ENCODE measurements around the gene BCL6.

The BCL6 gene

DNA sequence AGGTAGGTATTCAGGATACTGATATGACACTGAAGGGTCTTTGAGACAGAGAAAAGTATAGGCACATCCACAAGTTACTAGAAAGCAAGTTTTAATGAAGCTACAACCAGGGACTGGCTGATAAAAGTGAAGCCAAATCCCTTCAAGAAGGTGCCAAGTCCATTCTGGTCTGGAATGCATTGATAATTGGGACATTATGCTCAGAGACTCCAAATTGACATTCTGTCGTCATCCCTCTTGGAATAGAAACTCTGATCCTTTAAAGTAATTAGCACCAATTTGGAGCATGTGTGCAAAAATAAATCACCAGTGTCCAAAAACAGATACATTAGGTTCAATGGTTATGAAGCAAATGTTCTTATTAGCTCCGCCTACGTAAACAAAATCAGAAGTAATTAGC lies 47.3 kb upstream of the BCL6 start:
- Histone ChIP-seq H3K79me2 (ENCODE audit: insufficient read depth, low read length) (no peaks in the 10 kb centered on the region), H4K20me1 (ENCODE audit: insufficient read depth, low read length, poor library complexity, severe bottlenecking) (no peaks in the 10 kb centered on the region), H2AFZ (ENCODE audit: low read length) (no peak overlapping the region), H3K36me3 (ENCODE audit: insufficient read depth, low read length) (no peaks in the 10 kb centered on the region), H3F3A (ENCODE audit: low read depth) (no peaks in the 10 kb centered on the region), H3K9me3 (ENCODE audit: insufficient read depth, low read depth, low read length) (no peaks in the 10 kb centered on the region), H3K9me2 (replicated peaks; ENCODE audit: low read depth, low read length) (no peaks in the 10 kb centered on the region), H3K4me1 (ENCODE audit: insufficient read depth, low read length, poor library complexity, severe bottlenecking) (peaks cover 22% of the 10 kb centered on the region), H3K4me2 (ENCODE audit: low read depth, low read length, poor library complexity, severe bottlenecking) (no peak overlapping the region), H3K27me3 (ENCODE audit: insufficient read depth, low read length, poor library complexity, severe bottlenecking) (no peaks in the 10 kb centered on the region), H3K9ac (ENCODE audit: low read depth, low read length, poor library complexity, severe bottlenecking) (no peak overlapping the region), H3K4me3 (ENCODE audit: low read length, poor library complexity, severe bottlenecking) (no peak overlapping the region)
- TF ChIP-seq EZH2phosphoT487 (IDR thresholded peaks at IDR 0.05; ENCODE audit: borderline replicate concordance) (no peak), CTCF (conservative IDR thresholded peaks at IDR 0.05; ENCODE audit: low read length) (no peak)

GRCh38 chr3:187789872-187790271 lies 44.6 kb upstream of the BCL6 start:
- no peaks in the 10 kb centered on the region for H4K20me1 ChIP-seq (ENCODE audit: insufficient read depth, low read length, poor library complexity, severe bottlenecking)
- no peaks in the 10 kb centered on the region for H3K9me3 ChIP-seq (ENCODE audit: insufficient read depth, low read depth, low read length)
- H3K27me3 ChIP-seq (ENCODE audit: insufficient read depth, low read length, poor library complexity, severe bottlenecking), result no peaks in the 10 kb centered on the region
- no peak overlapping the region for H2AFZ ChIP-seq (ENCODE audit: low read length)
- H3K9ac ChIP-seq (ENCODE audit: low read depth, low read length, poor library complexity, severe bottlenecking), result no peak overlapping the region
- TF ChIP-seq EZH2phosphoT487 (IDR thresholded peaks at IDR 0.05; ENCODE audit: borderline replicate concordance) (no peak), CTCF (conservative IDR thresholded peaks at IDR 0.05; ENCODE audit: low read length) (no peak)
- no peaks in the 10 kb centered on the region for H3K79me2 ChIP-seq (ENCODE audit: insufficient read depth, low read length)
- H3K4me3 ChIP-seq (ENCODE audit: low read length, poor library complexity, severe bottlenecking), result no peak overlapping the region
- no peaks in the 10 kb centered on the region for H3F3A ChIP-seq (ENCODE audit: low read depth)
- H3K9me2 ChIP-seq (replicated peaks; ENCODE audit: low read depth, low read length), result no peaks in the 10 kb centered on the region
- no peaks in the 10 kb centered on the region for H3K36me3 ChIP-seq (ENCODE audit: insufficient read depth, low read length)
- peaks cover 22% of the 10 kb centered on the region for H3K4me1 ChIP-seq (ENCODE audit: insufficient read depth, low read length, poor library complexity, severe bottlenecking)
- H3K4me2 ChIP-seq (ENCODE audit: low read depth, low read length, poor library complexity, severe bottlenecking), result no peak overlapping the region

DNA sequence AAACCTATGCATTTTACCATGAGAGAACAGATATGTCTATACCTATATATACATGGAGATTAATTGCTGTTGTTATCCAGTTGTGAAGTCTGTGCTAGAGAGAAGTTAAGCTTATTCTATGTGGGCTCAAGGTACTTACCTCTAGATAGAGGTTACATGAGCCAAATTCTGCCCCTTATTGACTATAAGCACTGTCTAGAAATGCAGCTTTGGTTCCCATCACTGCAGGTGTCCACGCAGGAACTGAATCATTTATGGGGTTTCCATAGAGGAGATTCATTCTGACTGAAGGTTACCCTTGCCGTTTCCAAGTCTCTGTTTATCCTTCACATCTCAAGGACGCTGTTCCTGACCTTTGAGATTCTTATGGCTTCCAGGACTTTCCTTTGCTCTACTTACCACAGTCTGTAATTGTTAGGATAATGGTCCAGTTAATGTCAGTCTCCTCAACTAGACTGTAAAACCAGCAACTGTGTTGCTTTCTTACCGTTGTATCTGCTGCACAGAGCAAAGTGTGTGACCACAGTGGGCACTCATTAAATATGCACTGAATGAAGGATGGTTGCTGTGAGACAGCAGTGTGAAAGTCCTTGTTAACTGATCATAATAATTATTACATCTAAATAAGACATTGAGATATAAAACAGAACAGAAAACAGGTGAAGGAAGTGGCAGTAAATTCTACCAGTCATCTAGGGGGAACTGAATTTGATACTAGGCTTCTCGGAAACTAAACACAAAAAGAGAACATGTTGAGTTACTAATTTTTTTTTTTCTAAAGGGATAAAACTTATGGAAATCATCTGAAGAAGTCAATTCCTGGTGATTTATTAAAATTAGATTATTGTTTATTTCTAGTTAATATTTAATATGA lies 44.0 kb upstream of the BCL6 start:
- no peaks in the 10 kb centered on the region for H3K27me3 ChIP-seq (ENCODE audit: insufficient read depth, low read length, poor library complexity, severe bottlenecking)
- H2AFZ ChIP-seq (ENCODE audit: low read length), result peak overlapping the region; percentile 13; the same call in 1 of the 2 replicates
- no peaks in the 10 kb centered on the region for H3K9me2 ChIP-seq (replicated peaks; ENCODE audit: low read depth, low read length)
- H3K9me3 ChIP-seq (ENCODE audit: insufficient read depth, low read depth, low read length), result no peaks in the 10 kb centered on the region
- TF ChIP-seq CTCF (conservative IDR thresholded peaks at IDR 0.05; ENCODE audit: low read length) (no peak), EZH2phosphoT487 (IDR thresholded peaks at IDR 0.05; ENCODE audit: borderline replicate concordance) (no peak)
- H3K4me3 ChIP-seq (ENCODE audit: low read length, poor library complexity, severe bottlenecking), result no peak overlapping the region
- no peak overlapping the region for H3K9ac ChIP-seq (ENCODE audit: low read depth, low read length, poor library complexity, severe bottlenecking)
- H3F3A ChIP-seq (ENCODE audit: low read depth), result no peaks in the 10 kb centered on the region
- H3K4me2 ChIP-seq (ENCODE audit: low read depth, low read length, poor library complexity, severe bottlenecking), result peak overlapping the region; percentile 33
- H4K20me1 ChIP-seq (ENCODE audit: insufficient read depth, low read length, poor library complexity, severe bottlenecking), result no peaks in the 10 kb centered on the region
- no peaks in the 10 kb centered on the region for H3K79me2 ChIP-seq (ENCODE audit: insufficient read depth, low read length)
- peaks cover 22% of the 10 kb centered on the region for H3K4me1 ChIP-seq (ENCODE audit: insufficient read depth, low read length, poor library complexity, severe bottlenecking)
- no peaks in the 10 kb centered on the region for H3K36me3 ChIP-seq (ENCODE audit: insufficient read depth, low read length)
